ENCODE data around the gene AIF1.

Gene AIF1

GRCh38 chr6:31578184-31579118 lies 36.6 kb upstream of the AIF1 start:
- no peak for ATAC-seq
- no peak for TF ChIP-seq PPARA (CRISPR knock-in tag; IDR thresholded peaks at IDR 0.05; ENCODE audit: borderline replicate concordance)

GRCh38 chr6:31579119-31579505 lies 35.9 kb upstream of the AIF1 start:
- ATAC-seq = no peak
- TF ChIP-seq SNAI2 (CRISPR knock-in tag; IDR thresholded peaks at IDR 0.05) (no peak), ZC3H10 (CRISPR knock-in tag; IDR thresholded peaks at IDR 0.05) (no peak), ARNTL (CRISPR knock-in tag; IDR thresholded peaks at IDR 0.05; ENCODE audit: borderline replicate concordance, low read depth) (no peak), RARB (CRISPR knock-in tag; IDR thresholded peaks at IDR 0.05) (no peak), CREB5 (CRISPR knock-in tag; IDR thresholded peaks at IDR 0.05; ENCODE audit: low read depth) (no peak), ZNF70 (CRISPR knock-in tag; IDR thresholded peaks at IDR 0.05) (no peak), TSHZ2 (CRISPR knock-in tag; IDR thresholded peaks at IDR 0.05) (no peak), BACH2 (CRISPR knock-in tag; IDR thresholded peaks at IDR 0.05; ENCODE audit: borderline replicate concordance) (no peak), CSRNP3 (CRISPR knock-in tag; IDR thresholded peaks at IDR 0.05) (no peak), ZFP30 (CRISPR knock-in tag; IDR thresholded peaks at IDR 0.05) (no peak), CSDC2 (CRISPR knock-in tag; IDR thresholded peaks at IDR 0.05) (no peak), ZNF8 (CRISPR knock-in tag; IDR thresholded peaks at IDR 0.05) (no peak), ESRRG (CRISPR knock-in tag; IDR thresholded peaks at IDR 0.05) (no peak), POU6F1 (CRISPR knock-in tag; IDR thresholded peaks at IDR 0.05; ENCODE audit: borderline replicate concordance, low read depth) (no peak), TCF4 (CRISPR knock-in tag; IDR thresholded peaks at IDR 0.05; ENCODE audit: borderline replicate concordance) (no peak)

GRCh38 chr6:31579546-31580437 lies 35.2 kb upstream of the AIF1 start:
- ATAC-seq = no peak
- TF ChIP-seq ZNF70 (CRISPR knock-in tag; IDR thresholded peaks at IDR 0.05) (no peak), ARNTL (CRISPR knock-in tag; IDR thresholded peaks at IDR 0.05; ENCODE audit: borderline replicate concordance, low read depth) (no peak), ZNF8 (CRISPR knock-in tag; IDR thresholded peaks at IDR 0.05) (no peak), ZFP3 (CRISPR knock-in tag; IDR thresholded peaks at IDR 0.05) (no peak), CREB5 (CRISPR knock-in tag; IDR thresholded peaks at IDR 0.05; ENCODE audit: low read depth) (no peak), GLIS3 (CRISPR knock-in tag; IDR thresholded peaks at IDR 0.05) (no peak), BACH2 (CRISPR knock-in tag; IDR thresholded peaks at IDR 0.05; ENCODE audit: borderline replicate concordance) (no peak), POU6F1 (CRISPR knock-in tag; IDR thresholded peaks at IDR 0.05; ENCODE audit: borderline replicate concordance, low read depth) (no peak), PATZ1 (CRISPR knock-in tag; IDR thresholded peaks at IDR 0.05; ENCODE audit: borderline replicate concordance) (no peak), TCF4 (CRISPR knock-in tag; IDR thresholded peaks at IDR 0.05; ENCODE audit: borderline replicate concordance) (no peak), ISL1 (CRISPR knock-in tag; IDR thresholded peaks at IDR 0.05) (no peak), ZFP30 (CRISPR knock-in tag; IDR thresholded peaks at IDR 0.05) (no peak), PPARA (CRISPR knock-in tag; IDR thresholded peaks at IDR 0.05; ENCODE audit: borderline replicate concordance) (no peak), CSRNP3 (CRISPR knock-in tag; IDR thresholded peaks at IDR 0.05) (no peak), RARB (CRISPR knock-in tag; IDR thresholded peaks at IDR 0.05) (no peak)

Measured in SK-N-SH treated with all-trans-retinoic acid at 6 μM for 48 hours (cell line).